OCI-LY1 (cell line): ENCODE data around the gene USP22.

Experiments used
- H2AFZ ChIP-seq: fragments of 200-600 bp; sonication (generic), shearing (Covaris generic); 2 replicates; pipeline ENCODE4 v1.6.0; 2014; ENCODE audit warnings: antibody characterized with exemption, mild to moderate bottlenecking, low read length
- H3F3A ChIP-seq: fragments of 200-600 bp; sonication (generic), shearing (Covaris generic); 2 replicates; pipeline ENCODE4 v1.6.0; 2014; ENCODE audit warnings: mild to moderate bottlenecking, antibody characterized with exemption, low read length, moderate library complexity; ENCODE audit not compliant: insufficient read depth
- H3K27ac ChIP-seq: fragments of 200-600 bp; sonication (generic); 2 replicates; pipeline ENCODE4 v1.5.1; 2014; ENCODE audit warnings: low read length, mixed run types, mild to moderate bottlenecking, low read depth; ENCODE audit not compliant: poor library complexity, severe bottlenecking
- H3K27me3 ChIP-seq: fragments of 200-600 bp; sonication (generic); 2 replicates; pipeline ENCODE4 v1.6.0; 2014; ENCODE audit warnings: antibody characterized with exemption, mild to moderate bottlenecking, low read length, moderate library complexity; ENCODE audit not compliant: insufficient read depth
- H3K36me3 ChIP-seq: fragments of 200-600 bp; sonication (generic); 2 replicates; pipeline ENCODE4 v1.6.1; 2014; ENCODE audit warnings: mild to moderate bottlenecking, antibody characterized with exemption, low read length, moderate library complexity, mixed read lengths; ENCODE audit not compliant: insufficient read depth
- H3K4me1 ChIP-seq: fragments of 200-600 bp; sonication (generic); 2 replicates; pipeline ENCODE4 v1.5.1; 2014; ENCODE audit warnings: mild to moderate bottlenecking, low read length, moderate library complexity; ENCODE audit not compliant: insufficient read depth, severe bottlenecking
- H3K4me2 ChIP-seq: fragments of 200-600 bp; sonication (generic), shearing (Covaris generic); 2 replicates; pipeline ENCODE4 v1.6.1; 2014; ENCODE audit warnings: low read length
- H3K4me3 ChIP-seq: fragments of 200-600 bp; sonication (generic); 2 replicates; pipeline ENCODE4 v1.5.1; 2014; ENCODE audit warnings: low read length, low read depth, mild to moderate bottlenecking, mixed read lengths; ENCODE audit not compliant: poor library complexity, severe bottlenecking
- H3K79me2 ChIP-seq: fragments of 200-600 bp; shearing (Covaris generic); 2 replicates; pipeline ENCODE4 v1.6.1; 2016; ENCODE audit warnings: mixed run types, low read length, mixed read lengths; ENCODE audit not compliant: insufficient read depth
- H3K9ac ChIP-seq: fragments of 200-600 bp; sonication (generic), shearing (Covaris generic); 2 replicates; pipeline ENCODE4 v1.6.1; 2014; ENCODE audit warnings: mild to moderate bottlenecking, low read length, mixed read lengths
- H3K9me2 ChIP-seq: fragments of 200-600 bp; sonication (generic), shearing (Covaris generic); 2 replicates; pipeline ENCODE4 v1.6.1; 2014; ENCODE audit warnings: low read depth, mild to moderate bottlenecking, low read length, mixed read lengths
- H3K9me3 ChIP-seq: fragments of 200-600 bp; shearing (Covaris generic); 2 replicates; pipeline ENCODE4 v1.6.1; 2014; ENCODE audit warnings: low read length, mixed read lengths
- H4K20me1 ChIP-seq: fragments of 200-600 bp; sonication (generic), shearing (Covaris generic); 2 replicates; pipeline ENCODE4 v1.6.0; 2016; ENCODE audit warnings: mild to moderate bottlenecking, low read length; ENCODE audit not compliant: insufficient read depth
- EZH2 ChIP-seq: fragments of 200-600 bp; sonication (generic), shearing (Covaris generic); IDR thresholded peaks from 2 replicates; pipeline ENCODE4 v1.8.0; 2017; ENCODE audit warnings: borderline replicate concordance, mixed run types, mild to moderate bottlenecking, antibody characterized with exemption, low read length, moderate library complexity, mixed read lengths
- TF ChIP-seq, protein P1 (sequence below): fragments of 200-600 bp; sonication (generic), shearing (Covaris generic); IDR thresholded peaks from 2 replicates; pipeline ENCODE4 v1.5.1; 2017; ENCODE audit warnings: mild to moderate bottlenecking, antibody characterized with exemption, low read length, moderate library complexity, mixed read lengths

USP22 gene

DNA sequence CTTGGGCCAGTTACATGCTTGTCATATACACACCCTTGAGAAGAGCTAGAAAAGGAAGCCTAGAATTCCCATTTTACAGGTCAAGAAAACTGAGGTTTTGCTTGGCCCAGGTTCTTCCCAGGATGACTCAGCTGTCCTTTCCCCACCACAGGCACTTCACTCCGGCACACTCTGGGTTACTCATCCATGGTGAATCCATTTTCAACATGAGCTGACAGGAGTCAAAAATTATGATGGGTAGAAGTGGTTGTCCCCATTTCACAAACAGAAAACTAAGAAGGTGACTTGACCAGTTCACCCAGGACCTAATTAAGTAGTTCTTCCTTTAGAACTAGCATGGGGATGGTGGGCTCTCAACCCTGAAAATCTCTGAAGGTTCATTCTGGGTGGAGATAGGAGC, 67.2 kb downstream of the USP22 start:
- Histone ChIP-seq H3K9me3 (no peaks in the 10 kb centered on the region), H3K4me2 (no peak overlapping the region), H3K4me3 (no peak overlapping the region), H3K27me3 (0 out of 2 replicates have a peak, but pooled peaks cover 4% of the 10 kb centered on the region), H3K9me2 (no peaks in the 10 kb centered on the region), H3F3A (no peaks in the 10 kb centered on the region), H3K36me3 (no peaks in the 10 kb centered on the region), H3K79me2 (no peaks in the 10 kb centered on the region), H3K4me1 (no peaks in the 10 kb centered on the region), H4K20me1 (no peaks in the 10 kb centered on the region), H3K9ac (no peak overlapping the region), H2AFZ (no peak overlapping the region), H3K27ac (no peak overlapping the region)
- TF ChIP-seq, protein P1, sequence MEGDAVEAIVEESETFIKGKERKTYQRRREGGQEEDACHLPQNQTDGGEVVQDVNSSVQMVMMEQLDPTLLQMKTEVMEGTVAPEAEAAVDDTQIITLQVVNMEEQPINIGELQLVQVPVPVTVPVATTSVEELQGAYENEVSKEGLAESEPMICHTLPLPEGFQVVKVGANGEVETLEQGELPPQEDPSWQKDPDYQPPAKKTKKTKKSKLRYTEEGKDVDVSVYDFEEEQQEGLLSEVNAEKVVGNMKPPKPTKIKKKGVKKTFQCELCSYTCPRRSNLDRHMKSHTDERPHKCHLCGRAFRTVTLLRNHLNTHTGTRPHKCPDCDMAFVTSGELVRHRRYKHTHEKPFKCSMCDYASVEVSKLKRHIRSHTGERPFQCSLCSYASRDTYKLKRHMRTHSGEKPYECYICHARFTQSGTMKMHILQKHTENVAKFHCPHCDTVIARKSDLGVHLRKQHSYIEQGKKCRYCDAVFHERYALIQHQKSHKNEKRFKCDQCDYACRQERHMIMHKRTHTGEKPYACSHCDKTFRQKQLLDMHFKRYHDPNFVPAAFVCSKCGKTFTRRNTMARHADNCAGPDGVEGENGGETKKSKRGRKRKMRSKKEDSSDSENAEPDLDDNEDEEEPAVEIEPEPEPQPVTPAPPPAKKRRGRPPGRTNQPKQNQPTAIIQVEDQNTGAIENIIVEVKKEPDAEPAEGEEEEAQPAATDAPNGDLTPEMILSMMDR = no peak
- no peak for TF ChIP-seq EZH2

DNA sequence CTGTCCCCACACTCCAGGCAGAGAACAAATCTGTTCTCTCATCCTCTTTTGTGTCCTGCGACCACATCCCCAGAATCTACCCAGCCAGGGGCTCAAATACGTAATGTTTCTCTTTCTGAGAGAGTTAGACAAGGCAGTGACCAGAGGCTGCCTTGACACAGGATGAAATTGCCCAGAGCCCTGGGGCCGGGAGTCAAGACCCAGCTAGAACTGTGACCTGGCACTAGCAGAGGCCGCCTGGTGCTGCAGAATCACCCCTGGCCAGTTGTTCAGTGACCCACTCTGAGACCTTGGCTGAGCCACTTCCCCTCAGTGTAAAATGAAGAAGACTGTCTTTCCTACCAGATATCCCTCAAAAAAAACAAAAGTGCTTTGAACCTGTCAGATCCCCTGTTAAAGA, 72.5 kb downstream of the USP22 start:
- TF ChIP-seq, protein P1 = no peak
- no peak for TF ChIP-seq EZH2
- Histone ChIP-seq H3K36me3 (no peaks in the 10 kb centered on the region), H4K20me1 (no peaks in the 10 kb centered on the region), H2AFZ (no peak overlapping the region), H3K27ac (no peak overlapping the region), H3K9ac (no peak overlapping the region), H3K4me2 (no peak overlapping the region), H3K27me3 (0 out of 2 replicates have a peak, but pooled peaks cover 7% of the 10 kb centered on the region), H3K9me3 (no peaks in the 10 kb centered on the region), H3K4me1 (no peaks in the 10 kb centered on the region), H3K9me2 (no peaks in the 10 kb centered on the region), H3F3A (no peaks in the 10 kb centered on the region), H3K79me2 (no peaks in the 10 kb centered on the region), H3K4me3 (no peak overlapping the region)

- H3K27me3 ChIP-seq = 0 out of 2 replicates have a peak, but pooled peaks cover 3% of the 10 kb centered on the region
- no peaks in the 10 kb centered on the region for H3K36me3 ChIP-seq
- no peak overlapping the region for H3K4me2 ChIP-seq
- no peaks in the 10 kb centered on the region for H4K20me1 ChIP-seq
- H3K9me3 ChIP-seq = no peaks in the 10 kb centered on the region
- no peaks in the 10 kb centered on the region for H3K79me2 ChIP-seq
- no peaks in the 10 kb centered on the region for H3K4me1 ChIP-seq
- no peak overlapping the region for H3K4me3 ChIP-seq
- H3K27ac ChIP-seq = no peak overlapping the region
- H3K9ac ChIP-seq = no peak overlapping the region
- H3F3A ChIP-seq = no peaks in the 10 kb centered on the region
- no peak overlapping the region for H2AFZ ChIP-seq
- TF ChIP-seq, protein P1 = no peak
- TF ChIP-seq EZH2 = no peak
- no peaks in the 10 kb centered on the region for H3K9me2 ChIP-seq
Observed at GRCh38 chr17:20968913-20969616, 73.7 kb downstream of the USP22 start.
